GM21528 (cell line): ENCODE measurements around the gene ABCF2.

Experiments
- ATAC-seq: cut with Tn5 transposase; IDR thresholded peaks from one replicate; pipeline ENCODE4 v1.9.1; 2021; ENCODE audit warnings: mild to moderate bottlenecking, moderate library complexity; ENCODE audit not compliant: unreplicated experiment, low FRiP score

Gene ABCF2

DNA sequence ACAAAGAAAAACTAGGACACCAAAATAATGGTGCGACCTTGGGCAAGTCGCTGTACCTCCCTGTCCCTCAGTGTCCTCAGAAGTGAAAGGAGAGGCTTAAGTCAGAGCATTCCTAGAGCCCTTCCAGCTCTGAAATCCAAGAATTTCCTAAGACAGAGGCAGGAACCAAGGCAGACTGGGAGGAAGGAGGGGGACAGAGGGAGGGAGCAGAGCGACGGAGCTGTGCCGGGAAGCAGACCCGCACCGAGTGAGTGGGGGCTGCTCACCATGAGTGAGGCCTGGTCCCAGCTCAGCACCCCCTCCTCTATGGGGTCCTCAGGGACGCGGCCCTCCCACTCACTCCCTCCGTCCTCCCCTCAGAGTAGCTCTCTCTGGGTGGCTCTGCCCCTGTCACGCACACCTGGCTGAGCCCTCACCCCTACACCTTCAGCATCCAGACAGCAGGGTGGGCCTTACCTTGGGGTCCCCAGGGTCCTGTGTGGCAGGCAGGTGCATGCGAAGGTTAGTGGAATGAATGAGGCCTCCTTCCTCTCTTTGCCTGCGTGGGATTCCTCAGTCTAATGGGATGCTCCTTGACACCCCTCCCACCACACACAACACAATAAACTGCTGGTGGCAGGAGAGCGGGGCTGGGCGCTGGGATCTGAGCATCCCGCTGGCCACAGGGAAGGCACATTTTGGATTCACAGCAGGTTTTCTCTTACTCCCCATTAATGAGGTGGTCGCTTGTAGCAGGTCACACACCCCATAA lies 26.1 kb upstream of the ABCF2 start:
- ATAC-seq: no peak

DNA sequence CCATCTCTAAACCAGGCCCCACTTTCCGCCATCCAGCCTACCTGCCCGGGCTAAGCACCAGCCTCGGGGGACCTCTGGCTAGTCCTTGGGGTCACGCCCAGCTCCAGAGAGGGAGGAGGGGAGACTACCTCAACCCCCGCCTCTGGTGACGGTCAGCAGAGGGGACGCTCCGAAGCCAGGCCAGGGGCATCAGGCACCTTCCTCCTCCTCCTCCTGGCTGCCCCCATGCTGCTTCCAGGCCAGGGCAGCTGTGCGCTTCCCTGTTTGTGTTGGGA lies 25.5 kb upstream of the ABCF2 start:
- no peak for ATAC-seq

DNA sequence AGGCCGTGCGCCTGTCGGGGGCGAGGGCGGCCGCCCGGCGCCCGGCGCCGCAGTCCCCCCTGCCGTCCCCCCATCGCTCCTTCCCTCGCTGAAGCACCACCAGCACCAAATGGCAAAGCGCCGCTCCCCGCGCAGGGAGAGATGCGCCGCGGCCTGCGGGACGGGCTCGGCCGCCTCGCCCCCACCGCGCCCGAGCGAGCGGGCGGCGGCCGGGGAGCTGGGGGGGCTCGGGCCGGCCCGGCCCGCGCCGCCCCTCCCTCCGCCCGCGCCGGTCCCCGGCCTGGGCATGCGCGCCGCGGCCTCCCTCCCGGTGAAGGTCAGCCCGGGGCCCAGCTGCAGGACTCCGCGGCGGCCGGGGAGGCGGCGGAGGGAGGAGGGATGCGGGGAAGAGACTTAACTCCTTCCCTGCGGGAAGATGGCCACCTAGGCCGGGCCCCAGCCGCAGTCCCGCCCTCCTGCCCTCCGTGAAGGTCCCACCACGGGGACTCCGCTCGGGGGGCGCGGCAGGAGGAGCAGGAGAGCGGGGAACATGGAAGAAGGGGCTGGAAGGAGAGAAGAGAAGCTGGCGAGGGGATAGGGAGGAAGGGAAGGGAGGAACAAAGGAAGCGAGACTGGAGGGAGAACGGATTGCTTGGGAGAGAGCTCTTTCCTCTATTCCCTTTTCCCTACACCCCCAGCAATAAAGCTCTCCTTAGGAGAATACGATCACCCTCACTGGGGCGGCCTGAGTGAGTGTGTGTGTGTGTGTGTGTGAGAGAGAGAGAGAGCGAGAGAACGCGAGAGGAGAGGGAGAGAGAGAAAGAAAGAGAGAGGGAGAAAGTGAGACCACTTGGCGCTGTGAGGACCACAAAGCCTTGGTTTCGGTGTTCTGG lies 24.9 kb upstream of the ABCF2 start:
- no peak for ATAC-seq

DNA sequence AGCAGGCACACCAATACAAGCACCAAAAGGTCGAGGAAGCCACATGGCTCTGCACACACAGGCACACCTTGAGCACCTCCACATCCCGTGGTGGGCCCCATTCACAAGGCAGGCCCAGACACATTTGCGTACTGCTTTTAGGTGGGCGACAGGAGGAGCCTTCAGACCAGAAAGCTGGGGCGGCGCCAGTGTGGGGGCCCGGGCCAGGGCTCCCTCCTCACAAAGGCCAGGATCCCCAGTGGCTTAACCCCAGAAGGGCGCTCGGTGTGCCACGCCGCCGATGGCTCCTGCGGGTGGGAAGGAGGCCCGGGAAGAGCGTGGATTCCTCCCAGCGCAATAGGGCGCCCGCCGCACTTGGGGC lies 24.3 kb upstream of the ABCF2 start:
- ATAC-seq: no peak

DNA sequence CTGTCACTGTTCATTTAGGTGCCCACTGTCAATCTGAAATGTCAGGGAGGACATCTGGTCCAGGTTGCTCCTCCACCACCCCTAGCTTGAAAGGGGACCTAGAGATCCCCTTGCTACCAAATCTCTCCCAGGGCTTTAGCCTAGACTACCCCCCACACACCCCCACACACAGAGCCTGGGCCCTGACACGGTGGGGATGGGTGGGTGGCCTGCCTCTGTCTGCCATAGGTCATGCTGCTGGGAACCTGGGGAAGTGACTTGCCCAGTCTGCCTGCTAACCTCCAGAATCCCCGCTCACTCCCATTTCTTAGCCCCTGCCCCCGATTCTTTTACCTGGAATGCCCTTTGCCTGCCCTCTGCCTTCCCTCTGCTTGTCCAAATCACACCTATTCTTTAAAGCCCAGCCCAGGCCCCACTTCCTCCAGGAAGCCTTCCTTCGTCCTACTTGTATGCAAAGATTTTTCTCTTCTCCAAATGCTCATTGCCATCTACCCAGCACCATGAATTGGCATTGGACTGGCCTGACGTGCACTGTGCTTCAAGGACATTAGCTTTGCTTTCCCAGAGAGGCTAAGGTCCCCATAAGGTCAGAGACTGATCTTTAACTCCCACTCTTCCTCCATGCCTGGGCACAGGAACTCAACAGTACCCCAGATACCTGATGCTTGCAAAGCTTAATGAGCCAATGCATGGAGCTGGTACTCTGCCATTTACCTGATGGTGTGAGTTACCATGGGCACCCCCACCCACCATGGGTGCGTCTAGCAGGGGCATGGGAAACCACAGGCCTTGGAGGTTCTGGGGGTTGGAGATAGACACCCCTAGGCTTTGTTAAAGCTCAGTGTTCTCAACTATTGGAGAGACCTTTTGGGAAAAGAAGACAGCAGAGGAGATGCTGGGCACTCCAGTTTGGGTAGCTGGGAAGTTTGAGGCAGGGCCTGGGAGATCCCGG lies 23.5 kb upstream of the ABCF2 start:
- ATAC-seq: no peak

DNA sequence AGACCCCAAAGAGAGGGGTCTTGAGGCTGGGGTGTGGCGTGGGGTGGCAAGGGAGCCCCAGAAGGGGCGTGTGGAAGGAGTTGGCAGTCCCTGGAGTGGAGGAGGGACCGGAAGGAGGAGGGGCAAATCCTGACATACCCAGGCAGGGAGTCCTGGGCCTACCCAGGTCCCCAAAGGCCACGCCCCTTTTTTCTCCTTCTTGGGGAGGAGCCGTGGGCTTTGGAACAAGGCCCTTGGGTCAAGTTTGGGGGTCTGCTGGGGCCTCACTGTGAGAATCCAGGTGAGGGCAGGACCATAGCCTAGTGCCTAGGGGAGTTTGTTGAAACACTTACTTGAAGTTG lies 22.7 kb upstream of the ABCF2 start:
- no peak for ATAC-seq

DNA sequence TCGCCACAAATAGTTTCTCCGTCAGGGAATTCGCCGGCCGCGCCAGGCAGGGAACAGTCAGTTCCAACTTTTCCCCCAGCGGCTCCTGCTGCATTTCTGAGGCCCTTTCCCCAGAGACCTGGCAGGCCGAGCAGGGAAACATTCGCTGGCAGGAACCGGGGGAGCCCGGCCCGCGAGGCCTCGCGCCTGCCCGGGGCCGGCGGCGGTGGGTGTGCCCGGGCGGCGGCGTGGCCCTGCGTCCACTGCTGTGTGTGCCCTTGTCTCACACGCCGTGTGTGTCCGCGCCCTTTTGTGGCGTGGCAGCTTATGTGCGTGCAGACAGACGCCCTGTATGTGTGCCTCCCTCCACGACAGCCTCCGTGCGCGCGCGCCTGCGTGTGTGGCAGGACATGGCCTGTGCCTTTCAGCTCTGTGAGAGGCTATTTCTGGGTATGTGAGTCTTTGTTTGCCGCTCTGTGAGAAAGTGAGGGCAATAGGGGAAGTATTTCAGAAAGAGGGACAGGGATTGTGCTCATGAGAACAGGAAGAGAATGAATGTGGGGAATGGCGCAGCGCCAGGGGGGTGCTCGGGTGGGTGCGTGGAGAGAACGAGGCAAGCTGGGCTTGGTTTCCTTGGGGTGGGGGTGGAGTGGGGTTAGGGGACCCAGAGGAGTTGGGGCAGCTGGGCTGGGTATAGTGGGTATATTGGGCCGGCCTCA lies 22.2 kb upstream of the ABCF2 start:
- ATAC-seq: no peak

DNA sequence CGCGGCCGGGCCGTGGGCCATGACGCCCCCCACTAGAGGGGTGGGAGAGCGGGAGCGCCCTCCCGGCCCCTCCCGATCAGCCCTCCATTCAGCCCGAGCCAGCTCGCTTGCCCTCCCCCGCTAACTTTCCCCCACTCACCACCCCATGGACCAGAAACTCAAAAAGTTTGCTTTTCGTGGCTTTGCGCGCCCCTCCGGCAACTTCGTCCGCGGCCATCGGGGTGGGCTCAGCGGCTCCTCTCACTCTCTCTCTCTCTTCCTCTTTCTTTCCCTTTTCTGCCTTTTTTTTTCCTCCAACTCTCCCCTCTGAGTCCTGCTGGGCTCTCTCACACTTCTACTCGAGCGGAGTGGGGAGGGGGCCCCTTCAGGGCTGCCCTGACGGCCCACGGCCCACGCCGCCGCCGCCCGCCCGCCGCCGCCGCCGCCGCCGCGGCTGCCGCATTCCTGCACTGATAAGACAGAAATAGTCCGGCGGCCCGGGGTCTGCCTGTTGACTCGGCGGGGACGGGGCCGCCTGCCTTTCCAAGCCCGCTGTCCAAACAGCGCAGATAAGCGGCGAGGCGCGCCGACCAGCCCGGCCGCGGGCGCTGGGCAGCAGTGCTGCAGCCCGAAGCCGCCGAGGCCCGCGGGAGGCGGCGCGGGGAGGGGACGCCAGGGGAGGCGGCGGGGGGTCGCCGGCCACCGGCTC lies 21.5 kb upstream of the ABCF2 start, which contains the start of gene SMARCD3:
Gene SMARCD3 (minus strand): TSS at position 349 of the 688 bp plus-strand sequence. CDS start 132 bp downstream, at position 217.
- ATAC-seq: no peak

DNA sequence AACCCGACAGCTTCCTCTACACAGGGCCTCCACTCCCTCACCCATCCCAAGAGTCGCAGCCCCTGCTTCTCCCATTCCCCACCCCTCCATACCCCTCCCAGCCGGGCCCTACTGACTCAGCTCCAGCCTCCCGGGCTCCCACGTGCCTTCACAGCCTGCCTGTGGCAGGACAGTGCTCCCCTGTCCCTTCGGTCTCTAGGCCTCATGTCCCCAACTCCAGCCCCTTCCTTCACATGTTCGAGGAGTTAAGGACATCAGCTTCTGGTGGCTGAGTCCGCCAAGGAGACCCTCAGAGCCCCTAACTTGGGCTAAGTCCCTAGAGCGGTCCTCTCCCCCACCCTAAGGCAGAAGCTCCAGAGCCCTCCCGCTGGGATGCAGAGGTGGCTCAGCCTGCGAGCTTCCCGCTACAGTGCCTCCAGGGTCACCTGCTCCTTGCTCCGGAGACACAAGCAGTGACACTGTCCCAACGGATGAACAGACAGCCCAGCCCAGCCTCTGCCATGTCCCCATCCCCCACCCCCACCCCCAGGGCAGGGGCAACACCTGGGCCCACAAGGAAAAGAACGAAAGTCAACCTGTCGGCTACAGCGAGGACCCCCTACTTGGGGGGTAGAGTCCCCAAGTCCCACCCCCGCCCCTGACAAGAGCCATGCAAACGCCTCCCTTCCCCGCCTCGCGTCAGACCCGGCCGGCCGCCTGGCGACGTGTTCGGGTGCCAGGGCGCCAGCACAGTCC lies 20.8 kb upstream of the ABCF2 start:
- ATAC-seq: no peak

DNA sequence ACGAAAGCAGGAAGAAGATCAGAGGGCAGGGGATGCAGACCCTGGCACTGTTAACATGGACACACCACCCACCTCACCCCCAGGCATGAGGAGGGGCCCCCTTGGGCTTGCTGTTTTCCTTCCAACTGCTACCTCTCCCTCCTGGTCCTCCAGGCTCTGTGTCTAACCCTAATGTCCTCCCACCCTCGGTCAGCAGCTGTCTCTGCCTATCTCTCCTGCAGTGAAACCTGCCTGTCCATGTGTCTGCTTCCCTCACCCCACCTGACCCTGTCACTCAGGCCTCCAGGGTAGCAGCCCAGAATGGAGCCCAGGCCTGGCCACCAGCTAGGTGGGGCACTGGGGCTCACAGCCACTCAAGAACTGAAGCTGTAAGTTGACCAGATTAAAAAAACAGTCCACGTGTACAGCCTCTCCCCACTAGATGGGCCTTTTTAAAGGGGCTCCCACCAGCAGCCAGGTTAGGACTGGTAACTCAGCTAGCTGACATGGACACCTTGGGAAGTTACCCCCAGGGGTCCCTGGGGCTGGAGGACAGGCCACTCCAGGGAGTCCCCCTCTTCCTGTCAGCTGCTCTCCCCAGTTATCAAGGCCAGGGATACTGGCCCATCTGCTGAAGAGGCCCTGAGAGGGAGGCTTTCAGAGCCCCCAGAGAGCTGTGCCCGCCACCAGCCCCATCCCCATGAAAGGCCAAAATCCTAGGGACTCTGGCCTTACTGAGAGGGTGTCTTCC lies 20.0 kb upstream of the ABCF2 start:
- no peak for ATAC-seq

DNA sequence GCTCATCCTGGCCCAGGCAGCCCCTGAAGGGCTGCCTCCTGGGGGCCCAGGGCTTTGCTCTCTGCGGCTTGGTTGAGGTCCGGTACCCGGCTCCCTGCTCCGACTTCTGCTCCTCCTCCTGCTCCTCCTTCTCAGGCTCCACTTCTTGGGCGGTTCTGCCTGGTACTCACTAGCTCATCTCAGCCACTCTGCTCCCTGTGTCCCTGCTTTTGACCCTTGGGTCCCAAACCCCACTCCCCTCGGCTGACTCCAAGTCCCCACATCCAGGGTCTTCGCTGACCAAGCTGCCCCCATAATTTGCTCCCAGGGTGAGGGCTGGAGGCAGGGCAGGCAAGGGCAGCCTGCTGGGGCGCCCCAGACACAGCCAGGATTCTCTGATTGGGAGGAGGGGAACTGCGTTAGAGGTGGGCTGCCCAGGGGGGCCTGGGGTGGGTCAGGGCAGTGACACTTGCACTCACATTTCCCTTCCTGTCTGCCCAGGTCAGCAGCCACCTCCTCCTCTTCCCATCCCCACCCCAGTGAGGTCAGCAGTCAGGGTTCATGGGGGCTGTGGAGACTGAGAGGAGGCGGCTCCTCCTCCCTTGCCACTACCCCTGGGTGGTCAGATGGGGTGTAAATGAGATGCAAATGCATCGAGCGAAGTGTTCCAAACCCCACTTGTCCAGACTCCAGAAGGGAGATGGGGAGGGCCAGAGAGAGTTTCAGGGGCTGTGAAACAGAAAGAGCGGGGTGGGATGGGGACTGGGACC lies 19.3 kb upstream of the ABCF2 start:
- ATAC-seq: no peak

DNA sequence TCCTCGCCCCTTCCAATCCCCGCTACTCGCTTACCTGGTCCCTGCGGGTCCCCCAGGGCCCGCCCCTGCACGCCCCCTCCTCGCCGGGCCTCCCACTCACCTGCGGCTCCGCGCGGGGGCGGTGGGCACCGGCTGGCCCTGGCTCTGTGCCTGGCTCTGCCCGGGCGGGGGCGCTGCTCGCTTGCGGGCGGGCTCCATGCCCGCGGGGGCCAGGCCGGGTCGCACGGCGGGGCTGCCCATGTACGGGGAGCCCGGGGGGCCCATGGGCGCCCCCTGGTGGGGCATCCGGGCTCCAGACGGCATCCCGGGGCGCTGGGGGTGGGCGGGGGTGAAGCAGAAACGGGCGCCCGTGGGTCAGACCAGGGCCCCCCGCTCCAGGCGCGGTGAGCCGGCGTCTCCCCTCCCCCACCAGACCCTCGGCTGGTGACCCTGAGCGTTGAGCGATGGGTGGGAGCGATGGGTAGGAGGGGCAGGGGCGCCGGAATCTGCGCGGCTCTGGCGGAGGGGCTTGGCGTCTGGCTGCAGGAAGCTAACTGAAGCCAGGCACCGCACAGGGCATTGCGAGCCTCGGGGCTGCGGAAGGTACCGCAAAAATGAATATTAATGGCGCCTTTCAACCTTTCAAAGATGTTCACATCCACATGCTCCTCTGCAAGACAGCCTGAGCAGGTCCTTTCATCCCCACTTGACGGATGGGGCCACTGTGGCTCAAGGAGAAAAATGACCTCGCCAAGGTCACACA lies 18.5 kb upstream of the ABCF2 start:
- ATAC-seq: no peak

DNA sequence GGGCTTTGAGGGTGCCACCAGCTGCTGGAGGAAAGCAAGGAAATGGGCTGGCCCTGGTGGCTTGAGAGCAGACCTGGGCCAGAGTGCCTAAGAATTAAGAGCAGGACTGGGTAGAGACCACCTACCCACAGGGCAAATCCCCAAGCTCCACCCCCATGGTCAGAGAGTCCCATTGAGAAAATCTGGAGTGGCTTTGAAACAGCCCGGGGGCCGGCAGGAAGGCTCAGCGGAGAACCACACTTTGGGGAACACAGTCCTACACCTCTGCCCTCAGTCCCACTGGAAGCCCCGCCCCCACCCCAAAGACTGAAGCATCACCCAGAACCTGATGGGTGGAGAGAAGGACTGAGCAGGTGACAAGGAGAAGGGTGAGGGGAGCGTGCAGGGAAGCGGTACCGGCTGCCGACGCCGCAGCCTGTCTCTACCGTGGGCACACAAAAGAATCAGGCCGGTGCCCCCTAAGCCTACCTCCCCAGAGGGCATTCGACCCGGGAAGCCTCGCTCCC lies 17.9 kb upstream of the ABCF2 start:
- ATAC-seq: no peak

DNA sequence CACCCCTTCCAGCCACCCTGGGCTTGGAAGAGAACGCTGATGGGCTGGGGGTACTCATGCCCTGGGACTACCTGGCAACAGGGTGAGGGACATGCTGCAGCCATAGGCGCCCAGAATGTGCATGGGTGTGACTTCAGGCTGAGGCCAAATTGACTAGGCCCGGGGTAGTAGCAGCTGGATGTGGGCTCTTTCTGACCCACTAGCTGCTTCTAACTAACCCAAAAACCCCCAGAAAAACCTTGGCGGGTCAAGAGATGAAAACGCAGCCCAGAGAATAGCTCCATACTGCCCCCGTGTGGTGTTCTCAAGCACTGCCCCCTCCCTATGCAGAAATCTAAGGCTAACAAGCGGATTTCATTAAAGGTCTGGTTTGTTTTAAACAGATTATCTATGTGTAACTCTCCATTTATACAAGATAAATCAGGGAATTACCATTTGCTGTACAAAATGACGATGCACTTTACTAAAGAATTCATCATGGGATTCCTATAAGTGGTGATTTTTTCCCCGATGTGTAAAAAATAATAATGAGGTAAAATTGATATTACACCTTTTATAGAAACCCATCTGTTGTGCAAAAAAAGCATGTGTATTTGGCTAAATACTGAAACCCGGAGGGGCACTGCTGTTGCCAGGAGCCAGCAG lies 17.3 kb upstream of the ABCF2 start:
- no peak for ATAC-seq

DNA sequence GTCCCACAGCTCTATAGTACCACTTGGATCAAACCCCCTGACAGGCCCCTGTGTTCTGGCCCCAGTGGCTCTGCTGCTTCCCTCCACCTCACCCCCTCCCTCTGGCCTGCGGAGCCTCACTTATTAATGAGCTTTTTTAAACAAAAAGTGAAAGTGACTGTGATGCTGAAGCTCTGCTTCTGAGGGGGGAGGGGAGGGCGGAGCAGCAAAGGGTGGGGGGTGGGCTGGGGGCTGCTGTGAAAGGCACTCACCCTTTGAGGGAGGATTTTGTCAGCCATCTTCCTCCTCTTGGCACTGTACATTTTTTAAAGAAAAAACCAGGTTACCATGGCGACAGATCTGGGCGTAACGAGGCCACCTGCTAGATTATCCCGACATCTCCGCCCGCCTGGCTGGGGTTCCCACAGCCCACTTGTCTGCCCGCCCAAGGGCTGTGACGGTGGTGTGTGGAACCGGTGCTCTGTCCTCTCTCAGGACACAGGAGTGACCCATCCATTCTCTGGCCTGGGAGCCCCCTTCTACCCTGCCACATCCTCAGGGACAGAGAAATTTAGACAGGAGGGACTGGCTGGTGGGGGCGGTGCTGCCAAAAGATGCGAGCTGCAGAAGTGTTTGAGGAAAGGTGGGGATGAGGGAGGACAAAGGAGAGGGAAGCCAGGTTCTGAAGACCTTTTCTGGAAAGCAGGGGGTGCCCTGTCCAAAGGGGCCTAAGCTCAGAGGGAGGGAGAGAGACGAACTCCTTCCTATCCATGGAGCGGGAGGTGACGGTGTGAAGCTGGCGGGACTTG lies 16.6 kb upstream of the ABCF2 start:
- ATAC-seq: no peak

DNA sequence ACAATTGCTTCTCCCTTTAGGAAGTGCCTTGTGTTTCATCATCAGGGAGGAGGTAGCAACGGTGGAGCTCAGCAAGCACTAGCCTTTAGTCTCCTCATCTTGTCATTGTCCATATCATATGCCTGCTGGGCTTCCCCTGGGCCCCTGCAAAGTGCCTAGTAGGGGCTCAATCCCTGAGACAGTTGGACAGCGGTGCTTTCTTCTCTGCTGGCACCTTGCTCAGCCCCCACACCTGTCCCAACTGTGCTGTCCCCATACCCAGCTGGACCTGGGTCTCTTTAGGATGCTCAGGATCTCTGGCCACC lies 16.0 kb upstream of the ABCF2 start:
- ATAC-seq: no peak
